ENCODE results near the gene TNNC1.

Gene TNNC1

GRCh38 chr3:52483577-52484381 lies 29.9 kb upstream of the TNNC1 start:
- DNase-seq = no peak

- no peak for DNase-seq
These were observed 29.2 kb upstream of the TNNC1 start for GRCh38 chr3:52483081-52483480.

GRCh38 chr3:52481819-52482521 lies 28.1 kb upstream of the TNNC1 start:
- no peak for DNase-seq

- DNase-seq = no peak
These were observed 27.2 kb upstream of the TNNC1 start for GRCh38 chr3:52480768-52481715.

- no peak for DNase-seq
These were observed 26.2 kb upstream of the TNNC1 start for GRCh38 chr3:52479877-52480575.

- no peak for DNase-seq
These were observed 25.4 kb upstream of the TNNC1 start for GRCh38 chr3:52479037-52479876.

GRCh38 chr3:52477796-52478095 lies 23.9 kb upstream of the TNNC1 start:
- DNase-seq = no peak

GRCh38 chr3:52477076-52477795 lies 23.4 kb upstream of the TNNC1 start:
- DNase-seq = no peak

- DNase-seq = no peak
These were observed 19.2 kb upstream of the TNNC1 start for GRCh38 chr3:52473026-52473425.

- DNase-seq = no peak
These were observed 18.6 kb upstream of the TNNC1 start for GRCh38 chr3:52472239-52473000.

GRCh38 chr3:52471371-52472238 lies 17.8 kb upstream of the TNNC1 start:
- DNase-seq = no peak

GRCh38 chr3:52470920-52471319 lies 17.1 kb upstream of the TNNC1 start:
- DNase-seq = no peak

GRCh38 chr3:52469001-52469400 lies 15.2 kb upstream of the TNNC1 start:
- DNase-seq = no peak

GRCh38 chr3:52468336-52468735 lies 14.5 kb upstream of the TNNC1 start:
- no peak for DNase-seq

GRCh38 chr3:52463416-52463815 lies 9.6 kb upstream of the TNNC1 start:
- DNase-seq = no peak

GRCh38 chr3:52461874-52462273 lies 8.0 kb upstream of the TNNC1 start:
- DNase-seq = no peak

- DNase-seq = no peak
These were observed 5.1 kb upstream of the TNNC1 start for GRCh38 chr3:52458770-52459545.

- no peak for DNase-seq
These were observed 4.4 kb upstream of the TNNC1 start for GRCh38 chr3:52458031-52458760.

Measured in NCI-H774 (cell line).